ENCODE measurements around the gene FRMD4B.

DNA sequence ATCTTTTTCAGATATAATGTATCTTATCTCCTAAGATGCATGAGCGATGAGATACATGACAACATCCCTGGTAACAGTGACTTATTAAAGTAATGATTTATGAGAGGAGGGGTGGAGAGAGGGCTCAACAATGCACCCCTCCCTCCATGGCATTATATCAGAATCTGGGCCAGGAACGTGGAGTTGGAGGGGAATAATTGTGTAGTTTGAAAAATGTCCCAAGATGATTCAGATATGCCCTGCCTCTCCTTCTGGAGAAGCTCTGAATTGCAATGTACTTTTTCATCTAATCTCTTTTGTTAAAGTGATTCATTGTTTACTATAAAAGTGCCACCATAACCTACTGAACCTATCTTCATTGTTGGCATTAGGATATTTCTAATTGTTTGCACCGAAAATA, 86.5 kb downstream of the FRMD4B start:
- TF ChIP-seq, protein P1, sequence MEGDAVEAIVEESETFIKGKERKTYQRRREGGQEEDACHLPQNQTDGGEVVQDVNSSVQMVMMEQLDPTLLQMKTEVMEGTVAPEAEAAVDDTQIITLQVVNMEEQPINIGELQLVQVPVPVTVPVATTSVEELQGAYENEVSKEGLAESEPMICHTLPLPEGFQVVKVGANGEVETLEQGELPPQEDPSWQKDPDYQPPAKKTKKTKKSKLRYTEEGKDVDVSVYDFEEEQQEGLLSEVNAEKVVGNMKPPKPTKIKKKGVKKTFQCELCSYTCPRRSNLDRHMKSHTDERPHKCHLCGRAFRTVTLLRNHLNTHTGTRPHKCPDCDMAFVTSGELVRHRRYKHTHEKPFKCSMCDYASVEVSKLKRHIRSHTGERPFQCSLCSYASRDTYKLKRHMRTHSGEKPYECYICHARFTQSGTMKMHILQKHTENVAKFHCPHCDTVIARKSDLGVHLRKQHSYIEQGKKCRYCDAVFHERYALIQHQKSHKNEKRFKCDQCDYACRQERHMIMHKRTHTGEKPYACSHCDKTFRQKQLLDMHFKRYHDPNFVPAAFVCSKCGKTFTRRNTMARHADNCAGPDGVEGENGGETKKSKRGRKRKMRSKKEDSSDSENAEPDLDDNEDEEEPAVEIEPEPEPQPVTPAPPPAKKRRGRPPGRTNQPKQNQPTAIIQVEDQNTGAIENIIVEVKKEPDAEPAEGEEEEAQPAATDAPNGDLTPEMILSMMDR (IDR thresholded peaks at IDR 0.05) = peak in 2 of 6 experiments; percentile 8 to 11
- TF ChIP-seq POLR2A (IDR thresholded peaks at IDR 0.05) = no peak

Measured in adrenal gland (tissue), 5 donors.